HG02571 (cell line): Measurements from ENCODE around the gene RCAN3.
"Not testable (repeated sequence)": the region's sequence is repeated elsewhere in the genome, so short reads cannot be mapped to it uniquely, and the experiment has no call there.

ENCODE experiments used
- ATAC-seq: cut with Tn5 transposase; IDR thresholded peaks from one replicate; pipeline ENCODE4 v1.9.1; 2021; ENCODE audit warnings: mild to moderate bottlenecking, moderate library complexity; ENCODE audit not compliant: unreplicated experiment

Gene RCAN3

GRCh38 chr1:24484199-24484598, 18.4 kb upstream of the RCAN3 start:
- no peak for ATAC-seq

GRCh38 chr1:24486331-24487065, 16.1 kb upstream of the RCAN3 start:
- no peak for ATAC-seq

GRCh38 chr1:24487455-24487854, 15.2 kb upstream of the RCAN3 start:
- ATAC-seq = no peak

GRCh38 chr1:24488159-24488558, 14.5 kb upstream of the RCAN3 start:
- ATAC-seq = not testable (repeated sequence)

GRCh38 chr1:24489674-24490073, 13.0 kb upstream of the RCAN3 start:
- no peak for ATAC-seq

GRCh38 chr1:24490101-24490781, 12.4 kb upstream of the RCAN3 start:
- no peak for ATAC-seq

- no peak for ATAC-seq
Measured at GRCh38 chr1:24491577-24492360, 10.9 kb upstream of the RCAN3 start.

- not testable (repeated sequence) for ATAC-seq
Measured at GRCh38 chr1:24492935-24493334, 9.7 kb upstream of the RCAN3 start.

- ATAC-seq = no peak
Measured at GRCh38 chr1:24493785-24494184, 8.9 kb upstream of the RCAN3 start.

GRCh38 chr1:24498589-24498988, 4.0 kb upstream of the RCAN3 start:
- no peak for ATAC-seq

GRCh38 chr1:24500448-24501048, 2.1 kb upstream of the RCAN3 start:
- ATAC-seq = no peak

GRCh38 chr1:24501371-24502064, 1.1 kb upstream of the RCAN3 start:
- no peak for ATAC-seq

- ATAC-seq = peak; percentile 22
Measured at GRCh38 chr1:24502065-24502708, 449 bp upstream of the RCAN3 start.

- ATAC-seq = no peak
Measured at GRCh38 chr1:24503059-24503751, 569 bp downstream of the RCAN3 start.

- ATAC-seq = no peak
Measured at GRCh38 chr1:24503870-24504523, 1.4 kb downstream of the RCAN3 start.

- no peak for ATAC-seq
Measured at GRCh38 chr1:24504560-24504959, 1.9 kb downstream of the RCAN3 start.

- ATAC-seq = no peak
Measured at GRCh38 chr1:24505816-24506215, 3.2 kb downstream of the RCAN3 start.

- no peak for ATAC-seq
Measured at GRCh38 chr1:24506691-24507381, 4.2 kb downstream of the RCAN3 start.

- ATAC-seq = no peak
Measured at GRCh38 chr1:24507405-24507804, 4.8 kb downstream of the RCAN3 start.
